ENCODE data around the gene MAPK11.

DNA sequence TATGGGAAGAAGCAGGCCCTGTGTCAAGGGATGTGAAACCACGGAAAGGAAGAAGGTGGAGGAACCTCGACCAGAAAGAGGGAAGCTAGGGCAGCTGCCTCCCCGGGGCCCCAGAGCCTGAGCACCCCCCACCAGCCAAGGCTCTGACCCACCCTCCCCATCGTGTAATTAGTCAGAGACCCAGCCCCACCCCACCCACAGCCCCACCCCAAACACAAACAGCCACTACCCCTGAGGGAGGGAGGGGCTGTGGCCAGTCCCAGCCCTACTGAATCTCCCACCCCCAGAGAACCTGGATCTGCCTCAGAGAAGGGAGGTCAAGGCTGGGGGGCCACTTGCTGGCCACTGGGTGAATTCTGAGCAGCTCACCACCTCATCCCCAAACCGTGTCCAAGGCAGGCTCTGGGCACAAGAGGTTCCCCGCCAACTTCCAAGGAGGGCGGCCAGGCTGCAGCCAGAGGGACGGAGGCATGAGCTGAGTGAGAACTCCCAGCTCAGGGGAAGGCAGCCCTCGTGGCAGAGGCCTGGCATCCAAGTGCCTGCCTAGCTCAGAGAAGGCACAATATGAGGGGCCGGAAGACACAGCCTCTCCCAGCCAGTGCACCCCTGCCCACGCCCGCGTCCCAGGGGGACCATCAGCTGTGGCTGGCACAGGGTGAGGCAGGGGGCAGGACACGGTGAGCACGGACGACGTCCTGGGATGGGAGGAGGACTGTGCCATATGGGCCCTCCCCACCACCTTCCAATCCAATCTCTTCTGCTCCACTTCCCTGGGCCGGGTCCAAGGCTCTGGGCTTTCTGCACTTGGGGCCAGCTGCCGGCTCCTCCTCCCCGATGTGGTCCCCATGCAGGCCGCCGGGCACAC is 34.6 kb upstream of the MAPK11 start:
- no peak for TF ChIP-seq POLR2AphosphoS5 (IDR thresholded peaks at IDR 0.05)
- no peak for TF ChIP-seq POLR2A (IDR thresholded peaks at IDR 0.05)
- no peak for TF ChIP-seq CTCF (IDR thresholded peaks at IDR 0.05)

Data from prostate gland (tissue), 2 donors.